Stimulated activated CD8-positive, alpha-beta memory T cell treated with anti-CD3 and anti-CD28 coated beads, Interleukin-12 subunit alpha, Interleukin-12 subunit beta, amount 100 ng/mL, for 24 hours (primary cell): ENCODE measurements around the gene CCL5.
"Not testable (repeated sequence)": the region's sequence is repeated elsewhere in the genome, so short reads cannot be mapped to it uniquely, and the experiment has no call there.

Experiments
- DNase-seq: peaks from one replicate; pipeline ENCODE4 v3.0.0-alpha.2; 2020; ENCODE audit errors: extremely low read depth

CCL5 gene

GRCh38 chr17:35898283-35899070, 18.3 kb upstream of the CCL5 start:
- no peak for DNase-seq

GRCh38 chr17:35897772-35898171, 17.6 kb upstream of the CCL5 start:
- DNase-seq, result not testable (repeated sequence)

- no peak for DNase-seq
Measured at GRCh38 chr17:35895636-35896587, 15.8 kb upstream of the CCL5 start.

- DNase-seq, result no peak
Measured at GRCh38 chr17:35894206-35894605, 14.0 kb upstream of the CCL5 start.

- no peak for DNase-seq
Measured at GRCh38 chr17:35893751-35894150, 13.6 kb upstream of the CCL5 start.

GRCh38 chr17:35892091-35893035, 12.2 kb upstream of the CCL5 start:
- peak; percentile 52 for DNase-seq

- DNase-seq, result no peak
Measured at GRCh38 chr17:35891269-35891668, 11.1 kb upstream of the CCL5 start.

GRCh38 chr17:35890774-35891155, 10.6 kb upstream of the CCL5 start:
- no peak for DNase-seq

- no peak for DNase-seq
Measured at GRCh38 chr17:35889818-35890773, 9.9 kb upstream of the CCL5 start.

- DNase-seq, result no peak
Measured at GRCh38 chr17:35889241-35889640, 9.1 kb upstream of the CCL5 start.

- no peak for DNase-seq
Measured at GRCh38 chr17:35878361-35878760, 1.8 kb downstream of the CCL5 start.

- DNase-seq, result no peak
Measured at GRCh38 chr17:35877345-35878029, 2.7 kb downstream of the CCL5 start.

- no peak for DNase-seq
Measured at GRCh38 chr17:35876534-35876933, 3.6 kb downstream of the CCL5 start.

GRCh38 chr17:35875800-35876139, 4.4 kb downstream of the CCL5 start:
- no peak for DNase-seq

- DNase-seq, result no peak
Measured at GRCh38 chr17:35875072-35875799, 4.9 kb downstream of the CCL5 start.

- DNase-seq, result no peak
Measured at GRCh38 chr17:35872196-35872980, 7.8 kb downstream of the CCL5 start.

- DNase-seq, result no peak
Measured at GRCh38 chr17:35870906-35871819, 9.0 kb downstream of the CCL5 start.
